Parathyroid adenoma (tissue), 2 donors: Measurements from ENCODE around the gene FEM1B.

ENCODE experiments used
- H2AFZ ChIP-seq: fragments of 300-600 bp; sonication (generic); one replicate; pipeline ENCODE4 v1.7.0; 2017; ENCODE audit warnings: antibody characterized with exemption, mild to moderate bottlenecking
- H3K27ac ChIP-seq: fragments of 300-600 bp; sonication (generic); one replicate; pipeline ENCODE4 v1.7.0; 2017
- H3K27me3 ChIP-seq: fragments of 300-600 bp; sonication (generic); one replicate; pipeline ENCODE4 v1.7.0; 2017; ENCODE audit warnings: low read length; ENCODE audit not compliant: control insufficient read depth, insufficient read depth
- H3K36me3 ChIP-seq: fragments of 300-600 bp; sonication (generic); one replicate; pipeline ENCODE4 v1.7.0; 2017; ENCODE audit warnings: low read length; ENCODE audit not compliant: control insufficient read depth, insufficient read depth
- H3K4me1 ChIP-seq: fragments of 300-600 bp; sonication (generic); one replicate; pipeline ENCODE4 v1.7.0; 2017; ENCODE audit warnings: control low read depth
- H3K4me2 ChIP-seq: fragments of 300-600 bp; sonication (generic); one replicate; pipeline ENCODE4 v1.7.0; 2017; ENCODE audit warnings: low read length
- H3K4me3 ChIP-seq: fragments of 300-600 bp; sonication (generic); one replicate; pipeline ENCODE4 v1.7.0; 2017; ENCODE audit warnings: low read depth, low read length
- H3K79me2 ChIP-seq: fragments of 300-600 bp; sonication (generic); one replicate; pipeline ENCODE4 v1.7.0; 2017; ENCODE audit warnings: control low read depth
- H3K9ac ChIP-seq: fragments of 300-600 bp; sonication (generic); one replicate; pipeline ENCODE4 v1.7.0; 2017; ENCODE audit warnings: mild to moderate bottlenecking
- H3K9me3 ChIP-seq: fragments of 300-600 bp; sonication (generic); one replicate; pipeline ENCODE4 v1.7.0; 2017; ENCODE audit warnings: low read length; ENCODE audit not compliant: control insufficient read depth
- CTCF ChIP-seq: fragments of 300-600 bp; sonication (generic); IDR thresholded peaks from one replicate; pipeline ENCODE4 v1.7.0; 2017; ENCODE audit warnings: antibody characterized with exemption, mild to moderate bottlenecking
- donor health status: primary hyperparathyroidism.

Gene FEM1B

GRCh38 chr15:68334661-68335124 is 57.1 kb downstream of the FEM1B start:
- Histone ChIP-seq H3K27me3 (no peaks in the 10 kb centered on the region), H3K36me3 (no peaks in the 10 kb centered on the region), H3K4me3 (no peak overlapping the region), H3K9me3 (no peaks in the 10 kb centered on the region), H3K9ac (no peak overlapping the region), H2AFZ (no peak overlapping the region), H3K27ac (no peak overlapping the region), H3K79me2 (no peaks in the 10 kb centered on the region), H3K4me2 (no peak overlapping the region), H3K4me1 (no peaks in the 10 kb centered on the region)
- no peak for TF ChIP-seq CTCF

GRCh38 chr15:68335251-68335650 is 57.7 kb downstream of the FEM1B start:
- Histone ChIP-seq H3K4me2 (no peak overlapping the region), H3K27ac (no peak overlapping the region), H3K4me3 (no peak overlapping the region), H3K9me3 (no peaks in the 10 kb centered on the region), H3K27me3 (no peaks in the 10 kb centered on the region), H3K4me1 (no peaks in the 10 kb centered on the region), H2AFZ (no peak overlapping the region), H3K36me3 (no peaks in the 10 kb centered on the region), H3K79me2 (no peaks in the 10 kb centered on the region), H3K9ac (no peak overlapping the region)
- no peak for TF ChIP-seq CTCF

DNA sequence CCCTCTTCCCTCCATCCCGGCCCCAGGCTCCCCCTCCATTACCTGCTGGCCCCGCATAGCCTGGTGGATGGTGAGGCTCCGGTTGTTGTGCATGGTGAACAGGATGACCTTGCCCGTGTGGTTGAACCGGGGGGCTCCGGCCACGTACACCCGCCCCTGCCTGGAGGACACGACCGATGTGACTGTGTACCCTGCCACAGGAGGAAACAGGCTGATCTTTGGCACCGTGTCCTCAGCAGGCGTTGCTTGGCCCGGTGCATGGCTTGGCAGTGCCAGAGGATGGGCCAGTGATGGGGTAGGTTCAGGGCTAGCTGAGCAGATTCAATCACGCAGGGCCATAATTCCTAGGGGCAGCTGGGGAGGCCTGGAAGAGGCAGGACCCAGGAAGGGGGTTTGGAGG is 58.1 kb downstream of the FEM1B start:
- H3K79me2 ChIP-seq: no peaks in the 10 kb centered on the region
- H3K9ac ChIP-seq: no peak overlapping the region
- H3K36me3 ChIP-seq: no peaks in the 10 kb centered on the region
- H3K9me3 ChIP-seq: no peaks in the 10 kb centered on the region
- no peak overlapping the region for H3K4me2 ChIP-seq
- no peaks in the 10 kb centered on the region for H3K27me3 ChIP-seq
- H3K4me1 ChIP-seq: no peaks in the 10 kb centered on the region
- no peak for TF ChIP-seq CTCF
- H3K27ac ChIP-seq: no peak overlapping the region
- no peak overlapping the region for H3K4me3 ChIP-seq
- no peak overlapping the region for H2AFZ ChIP-seq

DNA sequence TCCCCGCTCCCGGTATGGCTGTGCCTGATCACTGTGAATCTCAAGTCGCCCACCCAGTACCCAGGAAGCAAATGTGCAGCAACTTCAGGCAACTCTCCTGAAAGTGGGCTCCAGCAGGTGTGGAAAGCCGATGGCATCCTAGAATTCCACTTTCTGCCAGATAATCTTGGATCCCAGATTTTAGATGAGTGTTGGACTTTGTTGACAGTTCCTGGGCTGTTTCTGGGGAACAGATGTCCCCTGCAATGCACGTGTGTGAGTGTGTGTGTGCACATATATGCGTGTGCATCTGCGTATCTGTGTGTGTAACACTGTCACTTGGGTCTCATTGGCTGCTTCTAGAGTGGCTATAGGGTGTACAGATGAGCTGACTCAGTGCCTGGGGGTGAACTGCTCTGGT is 59.0 kb downstream of the FEM1B start:
- Histone ChIP-seq H3K4me2 (no peak overlapping the region), H3K27ac (no peak overlapping the region), H3K9me3 (no peaks in the 10 kb centered on the region), H3K4me3 (no peak overlapping the region), H3K9ac (no peak overlapping the region), H3K27me3 (no peaks in the 10 kb centered on the region), H3K4me1 (no peaks in the 10 kb centered on the region), H3K36me3 (no peaks in the 10 kb centered on the region), H2AFZ (no peak overlapping the region), H3K79me2 (no peaks in the 10 kb centered on the region)
- TF ChIP-seq CTCF: no peak

- TF ChIP-seq CTCF: no peak
- H3K9me3 ChIP-seq: no peaks in the 10 kb centered on the region
- H3K4me2 ChIP-seq: no peak overlapping the region
- H3K27me3 ChIP-seq: no peaks in the 10 kb centered on the region
- H3K4me1 ChIP-seq: no peaks in the 10 kb centered on the region
- H3K36me3 ChIP-seq: no peaks in the 10 kb centered on the region
- no peak overlapping the region for H2AFZ ChIP-seq
- H3K9ac ChIP-seq: no peak overlapping the region
- H3K4me3 ChIP-seq: no peak overlapping the region
- H3K27ac ChIP-seq: no peak overlapping the region
- H3K79me2 ChIP-seq: no peaks in the 10 kb centered on the region
Observed at GRCh38 chr15:68337826-68338225, 60.3 kb downstream of the FEM1B start.
